ENCODE results near the gene ELMOD3.

The ELMOD3 gene

DNA sequence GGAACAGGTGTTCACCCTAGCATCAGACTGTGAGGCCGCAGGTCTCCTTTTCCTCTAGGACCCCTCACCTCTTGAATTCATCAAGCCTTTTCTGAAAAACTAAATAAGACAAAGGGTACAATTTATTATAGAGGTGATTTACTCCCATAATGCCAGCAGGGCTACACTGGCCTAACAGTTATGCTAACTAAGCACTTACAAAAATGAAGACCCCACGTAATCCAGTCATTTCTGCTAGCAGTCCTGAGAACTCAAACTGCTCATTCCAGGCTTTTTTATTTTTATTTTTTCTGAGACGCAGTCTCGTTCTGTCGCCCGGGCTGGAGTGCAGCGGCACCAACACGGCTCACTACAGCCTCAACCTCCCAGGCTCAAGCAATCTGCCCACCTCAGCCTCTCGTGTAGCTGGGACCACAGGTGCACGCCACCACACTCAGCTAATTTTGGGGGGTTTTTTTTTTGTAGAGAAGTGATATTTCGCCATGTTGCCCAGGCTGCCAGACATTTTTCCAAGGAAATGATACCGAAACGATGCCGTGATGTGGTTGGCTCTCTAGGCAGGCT is 41.4 kb downstream of the ELMOD3 start:
- H3K27ac Mint-ChIP-seq = peak overlapping the region; percentile 68
- H3K36me3 Mint-ChIP-seq (ENCODE audit: low read depth) = peaks cover 100% of the 10 kb centered on the region
- no peaks in the 10 kb centered on the region for H3K9me3 Mint-ChIP-seq
- H3K27me3 Mint-ChIP-seq = no peaks in the 10 kb centered on the region
- no peak overlapping the region for H3K4me3 Mint-ChIP-seq
- peaks cover 18% of the 10 kb centered on the region for H3K4me1 Mint-ChIP-seq (ENCODE audit: low read depth)
- intact Hi-C loops (cut with micrococcal nuclease) = no loop called here

DNA sequence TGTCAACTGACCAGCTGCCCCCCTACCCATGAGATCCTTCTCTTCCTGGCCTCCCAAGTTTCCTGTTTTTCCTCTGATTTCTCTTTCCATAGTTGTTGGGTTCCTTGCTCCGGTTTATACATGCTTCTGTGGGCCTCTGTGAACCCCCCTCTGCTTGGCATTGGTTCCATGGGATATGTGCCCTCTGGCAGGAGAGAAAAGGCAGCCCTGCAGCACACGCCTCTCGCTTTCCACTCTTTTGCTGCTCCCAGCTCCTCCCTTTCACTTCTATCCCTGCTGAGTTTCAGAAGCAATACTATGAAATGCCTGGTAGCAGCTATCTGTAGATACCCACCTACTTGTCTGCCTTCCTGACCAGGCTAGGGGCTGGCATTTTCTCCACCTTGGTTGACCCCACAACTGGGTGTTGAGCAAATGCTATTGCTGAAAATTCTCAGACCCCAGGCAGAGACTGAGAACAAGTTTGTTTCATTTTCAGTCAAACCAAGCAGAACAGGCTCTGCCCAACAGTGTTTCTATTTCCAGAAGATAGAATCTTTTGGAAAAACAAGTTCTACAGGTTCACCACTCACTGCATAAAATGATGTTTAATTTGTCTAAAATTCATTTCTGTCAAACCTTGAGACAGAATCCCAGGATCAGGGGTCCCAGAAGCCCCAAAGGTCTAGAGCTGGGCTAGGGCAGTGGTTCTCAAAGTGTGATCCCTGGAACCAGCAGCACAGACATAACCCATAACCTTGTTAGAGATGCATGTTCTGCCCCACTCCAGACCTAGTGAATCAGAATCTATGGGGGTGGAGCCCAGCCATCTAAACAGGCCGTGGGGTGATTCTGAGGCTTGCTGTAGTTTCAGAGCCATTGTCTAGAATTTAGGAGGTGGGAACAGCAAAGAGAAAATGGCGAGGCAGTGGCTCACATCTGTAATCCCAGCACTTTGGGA is 42.2 kb downstream of the ELMOD3 start:
- Mint-ChIP-seq H3K36me3 (ENCODE audit: low read depth) (peaks cover 100% of the 10 kb centered on the region), H3K9me3 (no peaks in the 10 kb centered on the region), H3K4me1 (ENCODE audit: low read depth) (peaks cover 14% of the 10 kb centered on the region), H3K4me3 (no peak overlapping the region), H3K27ac (peak overlapping the region; percentile 68), H3K27me3 (no peaks in the 10 kb centered on the region)
- intact Hi-C loops (cut with micrococcal nuclease) = no loop called here

DNA sequence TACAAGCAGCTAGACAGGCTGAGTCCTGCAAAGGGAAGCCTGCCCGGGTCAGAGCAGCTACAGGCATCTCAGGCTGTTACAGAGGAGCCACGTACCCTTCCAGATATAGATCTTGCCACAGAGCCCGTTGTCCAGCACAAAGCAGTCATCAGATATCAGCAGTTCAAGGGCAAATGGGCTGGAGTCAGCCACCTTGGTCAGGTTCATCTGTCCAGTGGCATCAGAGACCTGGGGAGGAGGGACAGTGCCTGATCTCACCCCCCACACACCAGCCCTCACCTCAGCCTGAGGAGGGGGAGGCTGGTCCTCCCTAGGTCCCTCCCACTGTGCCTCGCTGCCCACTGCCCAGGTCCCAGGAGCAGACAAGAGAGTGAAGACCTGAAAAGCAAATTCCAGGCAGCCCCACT is 43.4 kb downstream of the ELMOD3 start:
- H3K9me3 Mint-ChIP-seq = no peaks in the 10 kb centered on the region
- no peaks in the 10 kb centered on the region for H3K27me3 Mint-ChIP-seq
- H3K27ac Mint-ChIP-seq = no peak overlapping the region
- H3K4me1 Mint-ChIP-seq (ENCODE audit: low read depth) = peaks cover 17% of the 10 kb centered on the region
- intact Hi-C loops (cut with micrococcal nuclease) = no loop called here
- H3K36me3 Mint-ChIP-seq (ENCODE audit: low read depth) = peaks cover 97% of the 10 kb centered on the region
- H3K4me3 Mint-ChIP-seq = no peak overlapping the region

DNA sequence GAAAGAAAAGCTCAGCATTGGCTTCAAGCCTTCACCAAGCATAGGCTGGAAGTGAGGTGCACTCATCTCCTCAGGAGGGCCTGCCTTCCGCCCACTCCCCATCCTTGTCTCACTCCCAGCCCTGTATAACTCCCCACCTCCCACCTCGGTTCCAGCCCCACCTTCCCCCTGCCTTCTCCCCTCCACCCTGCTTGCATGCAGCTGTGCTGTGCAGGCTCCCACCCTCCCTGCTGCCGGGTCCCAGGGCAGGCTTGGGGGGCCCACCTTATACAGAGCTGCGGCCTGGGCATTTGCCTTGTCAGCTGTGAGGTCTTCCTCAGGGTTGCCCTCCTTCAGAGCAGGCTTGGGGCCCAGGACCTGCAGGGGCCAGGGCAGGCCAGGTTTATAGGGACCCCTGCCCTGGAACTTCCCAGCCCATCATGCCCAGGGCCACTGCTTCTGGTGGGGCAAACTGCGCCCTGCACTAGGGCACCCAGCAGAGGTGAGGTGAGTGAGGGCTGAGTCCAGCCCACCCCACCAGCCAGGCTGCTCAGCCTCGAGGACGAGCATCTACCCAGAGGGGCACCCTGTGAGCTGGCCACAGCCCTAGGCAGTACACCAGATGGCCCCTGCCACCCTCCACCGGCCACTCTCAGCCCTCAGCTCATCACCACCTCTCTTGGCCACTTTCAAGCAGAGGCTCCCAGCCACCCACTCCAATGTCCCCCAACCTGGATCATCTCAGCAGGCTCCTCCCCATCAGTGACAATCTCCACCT is 44.0 kb downstream of the ELMOD3 start:
- H3K36me3 Mint-ChIP-seq (ENCODE audit: low read depth) = peaks cover 97% of the 10 kb centered on the region
- H3K27me3 Mint-ChIP-seq = no peaks in the 10 kb centered on the region
- H3K4me3 Mint-ChIP-seq = no peak overlapping the region
- no peaks in the 10 kb centered on the region for H3K9me3 Mint-ChIP-seq
- intact Hi-C loops (cut with micrococcal nuclease) = no loop called here
- no peak overlapping the region for H3K27ac Mint-ChIP-seq
- H3K4me1 Mint-ChIP-seq (ENCODE audit: low read depth) = peaks cover 19% of the 10 kb centered on the region

DNA sequence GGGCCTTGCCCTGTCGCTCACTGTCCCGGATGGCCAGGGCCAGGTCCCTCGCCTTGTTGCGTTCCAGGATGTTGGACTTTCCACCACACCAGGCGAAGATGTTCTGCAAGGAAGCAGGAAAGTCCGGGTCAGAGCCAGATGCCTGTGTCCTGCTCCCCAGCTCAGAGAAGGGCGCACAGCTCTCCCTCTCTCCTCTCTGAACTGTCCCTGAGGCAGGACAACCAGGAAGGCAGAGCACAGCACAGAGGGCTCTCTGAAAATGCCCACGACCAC is 44.5 kb downstream of the ELMOD3 start:
- H3K36me3 Mint-ChIP-seq (ENCODE audit: low read depth) = peaks cover 97% of the 10 kb centered on the region
- no peak overlapping the region for H3K4me3 Mint-ChIP-seq
- H3K9me3 Mint-ChIP-seq = no peaks in the 10 kb centered on the region
- H3K27ac Mint-ChIP-seq = no peak overlapping the region
- peaks cover 19% of the 10 kb centered on the region for H3K4me1 Mint-ChIP-seq (ENCODE audit: low read depth)
- intact Hi-C loops (cut with micrococcal nuclease) = no loop called here
- no peaks in the 10 kb centered on the region for H3K27me3 Mint-ChIP-seq

DNA sequence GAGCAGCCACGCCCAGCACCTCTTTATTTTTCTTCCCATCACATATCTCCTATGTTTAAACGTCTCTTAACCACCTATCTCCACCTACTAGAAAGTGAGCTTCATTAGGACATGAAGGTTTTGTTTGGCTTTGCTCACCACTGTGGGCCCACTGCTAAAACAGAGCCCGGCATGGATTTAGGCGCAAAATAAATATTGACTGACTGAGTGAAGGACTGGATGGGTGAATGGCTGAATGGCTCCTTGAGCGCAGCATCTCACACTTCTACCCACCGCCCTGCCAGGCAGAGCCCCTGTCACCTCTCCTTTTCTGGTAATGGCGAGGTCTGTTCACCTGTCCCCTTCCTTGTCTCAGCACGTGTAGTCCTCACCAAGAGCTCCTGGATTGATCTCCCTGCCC is 45.5 kb downstream of the ELMOD3 start:
- Mint-ChIP-seq H3K4me3 (no peak overlapping the region), H3K27me3 (no peaks in the 10 kb centered on the region), H3K9me3 (no peaks in the 10 kb centered on the region), H3K4me1 (ENCODE audit: low read depth) (peaks cover 23% of the 10 kb centered on the region), H3K27ac (peak overlapping the region; percentile 18), H3K36me3 (ENCODE audit: low read depth) (peaks cover 92% of the 10 kb centered on the region)
- intact Hi-C loops (cut with micrococcal nuclease) = no loop called here

DNA sequence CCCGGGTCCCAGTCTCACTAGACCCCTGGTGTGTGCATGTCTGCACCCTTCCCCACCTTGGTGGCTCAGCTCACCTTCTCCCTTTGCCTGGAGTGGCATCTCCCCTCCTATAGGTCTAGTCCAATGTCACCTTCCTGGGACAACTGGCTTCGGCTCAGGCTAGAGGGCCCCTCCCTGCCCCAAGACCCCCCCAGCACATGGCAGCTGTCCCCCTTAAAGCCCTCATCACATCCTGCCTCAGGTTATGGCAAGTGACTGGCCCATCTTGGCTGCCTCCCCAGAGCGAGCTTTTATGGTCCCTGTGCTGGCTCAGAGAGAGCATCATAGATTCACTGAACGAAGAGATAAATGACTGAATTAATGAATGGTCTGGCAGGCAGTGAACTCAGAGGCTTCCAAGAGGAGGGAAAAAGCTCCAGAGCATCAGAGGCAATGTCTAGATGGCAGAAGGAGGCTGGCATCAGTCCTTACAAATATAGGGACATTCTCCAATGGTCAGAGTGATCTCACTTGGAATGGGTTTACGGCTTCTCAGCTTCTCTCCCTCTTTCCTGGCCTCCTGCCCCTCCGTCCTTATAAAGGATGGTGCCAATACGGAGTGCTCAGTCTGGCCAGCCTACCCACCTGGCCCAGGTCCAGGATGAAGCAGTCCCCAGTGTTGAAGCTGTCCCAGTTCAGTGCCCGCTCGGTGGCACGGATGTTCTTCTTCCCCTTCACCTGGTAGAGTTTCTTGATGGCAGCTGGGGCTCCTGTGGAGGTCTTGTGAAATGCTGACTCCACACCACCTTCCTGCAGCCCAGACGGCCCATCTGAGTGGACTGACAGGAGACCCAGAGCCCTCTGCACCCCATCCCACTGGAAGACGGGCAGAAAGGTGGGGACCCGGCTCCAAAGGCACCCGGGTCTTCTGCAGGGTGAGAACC is 46.2 kb downstream of the ELMOD3 start:
- H3K27ac Mint-ChIP-seq = peak overlapping the region; percentile 18
- peaks cover 84% of the 10 kb centered on the region for H3K36me3 Mint-ChIP-seq (ENCODE audit: low read depth)
- H3K4me1 Mint-ChIP-seq (ENCODE audit: low read depth) = peaks cover 31% of the 10 kb centered on the region
- intact Hi-C loops (cut with micrococcal nuclease) = no loop called here
- no peaks in the 10 kb centered on the region for H3K27me3 Mint-ChIP-seq
- no peak overlapping the region for H3K4me3 Mint-ChIP-seq
- no peaks in the 10 kb centered on the region for H3K9me3 Mint-ChIP-seq

DNA sequence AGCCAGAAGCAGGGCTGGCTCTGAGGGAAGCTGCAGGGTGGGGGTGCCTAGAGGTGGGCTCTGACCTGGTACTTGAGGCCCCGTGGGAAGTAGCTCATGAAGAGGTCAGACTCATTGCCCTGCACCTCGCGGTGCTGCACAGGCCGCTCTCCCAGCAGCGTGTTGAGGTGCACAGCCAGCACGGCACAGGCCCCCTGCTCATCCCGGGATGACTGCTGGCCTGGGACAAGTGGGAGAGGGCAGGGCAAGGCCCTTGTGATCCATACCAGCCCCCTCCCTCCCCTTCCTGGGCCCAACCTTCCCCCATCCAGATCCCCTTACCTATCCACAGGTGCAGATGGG is 46.9 kb downstream of the ELMOD3 start:
- H3K36me3 Mint-ChIP-seq (ENCODE audit: low read depth) = peaks cover 78% of the 10 kb centered on the region
- no peaks in the 10 kb centered on the region for H3K9me3 Mint-ChIP-seq
- intact Hi-C loops (cut with micrococcal nuclease) = no loop called here
- H3K27me3 Mint-ChIP-seq = no peaks in the 10 kb centered on the region
- peaks cover 37% of the 10 kb centered on the region for H3K4me1 Mint-ChIP-seq (ENCODE audit: low read depth)
- no peak overlapping the region for H3K4me3 Mint-ChIP-seq
- H3K27ac Mint-ChIP-seq = peak overlapping the region; percentile 63

DNA sequence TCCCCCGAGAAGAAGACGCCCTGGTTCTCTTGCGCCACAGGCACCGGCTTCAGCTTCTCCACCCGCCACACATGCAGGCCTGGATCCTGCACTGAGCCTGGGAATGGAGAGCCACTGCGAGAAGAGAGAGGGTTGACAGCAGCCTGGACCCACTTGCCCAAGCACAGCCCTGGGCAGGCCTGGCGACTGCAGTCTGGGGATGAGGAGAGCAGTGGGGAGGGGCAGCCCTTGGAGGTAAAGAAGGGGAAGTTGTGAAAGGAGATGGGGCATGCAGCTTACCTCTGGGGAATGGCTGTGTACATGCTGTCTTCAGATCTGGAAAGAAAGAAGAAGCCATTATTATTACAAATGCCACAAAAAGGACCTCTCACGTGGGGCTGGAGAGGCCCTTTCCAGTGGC is 47.3 kb downstream of the ELMOD3 start:
- intact Hi-C loops (cut with micrococcal nuclease) = no loop called here
- Mint-ChIP-seq H3K4me1 (ENCODE audit: low read depth) (peaks cover 41% of the 10 kb centered on the region), H3K4me3 (no peak overlapping the region), H3K27me3 (no peaks in the 10 kb centered on the region), H3K9me3 (no peaks in the 10 kb centered on the region), H3K27ac (peak overlapping the region; percentile 63), H3K36me3 (ENCODE audit: low read depth) (peaks cover 74% of the 10 kb centered on the region)

DNA sequence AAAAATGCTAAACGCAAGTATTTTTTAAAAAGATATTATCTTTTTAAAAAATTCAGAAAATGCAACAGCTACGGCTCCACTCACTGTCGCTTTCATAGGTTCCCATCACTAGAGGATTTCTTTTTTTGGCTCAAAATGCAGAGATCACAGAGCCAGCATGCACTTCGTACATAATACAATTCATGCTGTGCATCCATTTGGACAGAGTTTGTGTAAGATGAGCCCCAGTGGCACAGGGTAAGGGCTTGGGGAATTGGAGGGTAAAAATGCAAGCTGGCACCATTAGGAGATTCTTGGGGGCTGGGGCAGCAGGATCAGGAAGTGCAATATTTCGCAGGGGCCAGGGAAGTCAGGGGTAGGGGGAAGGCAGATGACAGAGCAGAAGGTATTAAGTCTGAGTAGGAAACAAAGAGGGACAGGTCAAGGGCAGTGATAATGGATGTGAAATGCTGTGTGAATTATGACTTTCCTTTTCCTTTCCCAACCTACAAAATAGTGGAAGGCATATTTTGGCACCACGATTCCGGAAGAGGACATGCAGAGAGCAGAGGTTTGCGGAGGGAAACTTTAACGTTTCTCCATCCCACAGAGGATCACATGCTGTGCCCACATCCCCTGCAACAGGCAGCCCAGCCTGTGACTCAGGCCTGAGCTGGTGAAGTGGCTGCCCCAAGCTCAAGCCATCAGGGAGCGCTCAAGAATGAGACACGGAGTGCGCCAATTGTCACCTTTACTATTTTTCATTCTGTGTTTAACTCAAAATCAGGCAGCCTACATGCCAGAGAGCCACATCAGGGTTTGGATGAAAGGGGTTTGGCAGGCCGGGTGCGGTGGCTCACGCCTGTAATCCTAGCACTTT is 50.9 kb downstream of the ELMOD3 start:
- peaks cover 53% of the 10 kb centered on the region for H3K36me3 Mint-ChIP-seq (ENCODE audit: low read depth)
- H3K27ac Mint-ChIP-seq = peak overlapping the region; percentile 88
- peaks cover 73% of the 10 kb centered on the region for H3K4me1 Mint-ChIP-seq (ENCODE audit: low read depth)
- intact Hi-C loops (cut with micrococcal nuclease) = loop anchor here (5.0 kb wide), 1 partner anchor 192 kb away; the partner anchor contains the start of gene RNF181
- H3K9me3 Mint-ChIP-seq = no peaks in the 10 kb centered on the region
- no peaks in the 10 kb centered on the region for H3K27me3 Mint-ChIP-seq
- H3K4me3 Mint-ChIP-seq = peak overlapping the region; percentile 62

DNA sequence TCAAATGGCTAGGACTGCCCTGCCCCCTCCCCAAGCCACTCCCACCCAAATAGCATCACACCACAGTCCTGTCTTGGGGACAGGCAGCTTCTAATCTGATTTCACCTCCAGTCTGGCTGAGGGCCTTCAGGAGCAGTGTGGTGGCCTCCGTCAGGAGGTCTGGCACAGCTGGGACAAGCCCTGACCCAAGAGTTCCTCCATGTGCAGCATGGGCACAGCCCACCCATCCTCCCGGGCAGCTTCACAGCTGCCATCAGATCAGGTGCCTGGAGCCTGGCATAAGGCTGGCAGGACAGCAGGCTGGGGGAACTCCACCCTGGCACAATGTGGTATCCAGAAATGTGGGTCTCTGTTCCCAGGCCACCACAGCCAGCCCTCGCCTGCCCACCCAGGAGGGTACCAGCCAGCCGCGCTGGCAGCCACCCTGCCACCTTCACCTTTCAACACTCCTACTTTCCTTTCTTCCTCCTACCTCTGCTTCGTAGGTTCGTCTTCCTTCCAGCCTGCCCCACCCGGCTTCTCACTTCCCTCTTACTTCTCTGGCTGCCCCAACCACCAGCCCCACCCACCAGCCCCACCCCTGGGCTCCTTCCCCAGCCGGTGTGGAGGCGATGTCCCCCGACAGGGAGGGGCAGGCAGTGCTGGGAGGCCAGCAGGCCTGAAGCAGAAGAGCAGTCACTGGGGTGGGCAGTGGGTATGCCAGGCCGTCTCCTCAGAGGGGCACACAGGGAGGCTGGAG is 55.4 kb downstream of the ELMOD3 start, which contains the start of gene CAPG:
Gene CAPG, minus strand, starts transcription at position 522 of the 739 bp plus-strand sequence. CDS start 8,221 bp downstream, outside the sequence.
- H3K27ac Mint-ChIP-seq = peak within 1 kb of the TSS; percentile 92
- peaks cover 95% of the 10 kb centered on the region for H3K4me1 Mint-ChIP-seq (ENCODE audit: low read depth)
- no peaks in the 10 kb centered on the region for H3K27me3 Mint-ChIP-seq
- H3K4me3 Mint-ChIP-seq = peak within 1 kb of the TSS; percentile 88
- H3K9me3 Mint-ChIP-seq = no peaks in the 10 kb centered on the region
- H3K36me3 Mint-ChIP-seq (ENCODE audit: low read depth) = peaks cover 15% of the 10 kb centered on the region
- intact Hi-C loops (cut with micrococcal nuclease) = loop anchor here (5.0 kb wide), 1 partner anchor 187 kb away; the partner anchor contains the start of gene RNF181

All from dendritic cell treated with granulocyte-macrophage colony-stimulating factor and Interleukin-4, amounts not matched to agents 40 ng/mL and 50 ng/mL, for 4 days (primary cell).